Loucy (cell line): ENCODE results near the gene SVEP1.
"Not testable (repeated sequence)": the region's sequence is repeated elsewhere in the genome, so short reads cannot be mapped to it uniquely, and the experiment has no call there.

Experiments used
- H2AFZ ChIP-seq: fragments of 200-600 bp; sonication (generic); 2 replicates; pipeline ENCODE4 v1.6.0; 2016; ENCODE audit warnings: antibody characterized with exemption, mild to moderate bottlenecking, low read length, moderate library complexity
- H3F3A ChIP-seq: fragments of 200-600 bp; 2 replicates; pipeline ENCODE4 v1.6.0; 2016; ENCODE audit warnings: antibody characterized with exemption, low read depth, mild to moderate bottlenecking
- H3K27me3 ChIP-seq: fragments of 200-600 bp; sonication (generic); 2 replicates; pipeline ENCODE4 v1.6.1; 2014; ENCODE audit warnings: low read length, mild to moderate bottlenecking; ENCODE audit not compliant: insufficient read depth, poor library complexity, severe bottlenecking
- H3K36me3 ChIP-seq: fragments of 200-600 bp; sonication (generic); 2 replicates; pipeline ENCODE4 v1.6.1; 2016; ENCODE audit warnings: low read length; ENCODE audit not compliant: insufficient read depth
- H3K4me1 ChIP-seq: fragments of 200-600 bp; sonication (generic); 2 replicates; pipeline ENCODE4 v1.5.1; 2014; ENCODE audit warnings: low read length, mild to moderate bottlenecking; ENCODE audit not compliant: insufficient read depth, poor library complexity, severe bottlenecking
- H3K4me2 ChIP-seq: fragments of 200-600 bp; sonication (generic); 2 replicates; pipeline ENCODE4 v1.6.0; 2014; ENCODE audit warnings: antibody characterized with exemption, low read length, low read depth, mild to moderate bottlenecking; ENCODE audit not compliant: poor library complexity, severe bottlenecking
- H3K4me3 ChIP-seq: fragments of 200-600 bp; sonication (generic); 2 replicates; pipeline ENCODE4 v1.5.1; 2014; ENCODE audit warnings: low read length, mild to moderate bottlenecking, mixed read lengths; ENCODE audit not compliant: poor library complexity, severe bottlenecking
- H3K79me2 ChIP-seq: fragments of 200-600 bp; sonication (generic); 2 replicates; pipeline ENCODE4 v1.6.1; 2014; ENCODE audit warnings: low read length; ENCODE audit not compliant: insufficient read depth
- H3K9ac ChIP-seq: fragments of 200-600 bp; sonication (generic); 2 replicates; pipeline ENCODE4 v1.6.0; 2014; ENCODE audit warnings: mild to moderate bottlenecking, low read depth, low read length, moderate library complexity; ENCODE audit not compliant: poor library complexity, severe bottlenecking
- H3K9me2 ChIP-seq: fragments of 200-600 bp; sonication (generic); replicated peaks from 2 replicates; pipeline ENCODE4 v1.6.1; 2016; ENCODE audit warnings: low read depth, low read length, mixed read lengths
- H3K9me3 ChIP-seq: fragments of 200-600 bp; sonication (generic); 2 replicates; pipeline ENCODE4 v1.6.1; 2014; ENCODE audit warnings: mild to moderate bottlenecking, antibody characterized with exemption, low read length, low read depth; ENCODE audit not compliant: insufficient read depth
- H4K20me1 ChIP-seq: fragments of 200-600 bp; sonication (generic); 2 replicates; pipeline ENCODE4 v1.6.0; 2014; ENCODE audit warnings: antibody characterized with exemption, low read length, mild to moderate bottlenecking; ENCODE audit not compliant: insufficient read depth, poor library complexity, severe bottlenecking
- EZH2phosphoT487 ChIP-seq: fragments of 200-600 bp; IDR thresholded peaks from 2 replicates; pipeline ENCODE4 v1.6.1; 2018; ENCODE audit warnings: antibody characterized with exemption, mild to moderate bottlenecking, moderate library complexity, borderline replicate concordance
- TF ChIP-seq, protein P1 (sequence below): fragments of 200-600 bp; sonication (generic); conservative IDR thresholded peaks from 2 replicates; pipeline ENCODE4 v1.5.1; 2014; ENCODE audit warnings: mild to moderate bottlenecking, antibody characterized with exemption, low read length

Gene SVEP1

DNA sequence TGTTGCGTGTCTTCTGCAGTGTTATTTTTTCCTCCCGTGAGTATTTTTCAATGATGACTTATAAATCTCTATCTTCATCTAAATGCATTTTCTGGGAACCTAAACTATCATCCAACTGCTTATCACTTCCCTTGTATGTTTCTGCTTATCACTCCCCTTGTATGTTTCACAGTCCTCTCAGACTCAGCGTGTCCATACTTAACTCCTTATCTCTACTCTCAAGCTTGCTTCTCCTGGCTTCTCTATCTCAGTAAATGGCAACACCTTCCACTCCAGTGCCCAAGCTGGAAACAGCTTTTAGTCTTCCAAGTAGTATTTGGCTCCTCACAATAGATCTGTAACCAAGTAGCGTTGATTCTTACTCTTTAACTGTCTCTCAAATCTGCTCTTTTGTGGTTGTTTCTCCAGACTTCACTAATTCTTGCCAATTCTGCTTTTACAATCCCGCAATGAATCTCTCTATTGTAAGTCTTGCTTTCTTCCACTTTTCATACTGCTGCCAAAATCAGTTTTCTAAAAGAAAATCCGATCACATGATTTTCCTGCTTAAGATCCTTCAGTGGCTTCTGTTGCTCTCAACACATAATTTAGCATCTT, 208.0 kb downstream of the SVEP1 start:
- Histone ChIP-seq H3K9ac (no peak overlapping the region), H2AFZ (no peak overlapping the region), H3K27me3 (no peaks in the 10 kb centered on the region), H3K4me3 (no peak overlapping the region), H3K9me3 (no peaks in the 10 kb centered on the region), H3F3A (no peaks in the 10 kb centered on the region), H3K36me3 (no peaks in the 10 kb centered on the region), H3K79me2 (no peaks in the 10 kb centered on the region), H3K4me2 (no peak overlapping the region), H3K9me2 (no peaks in the 10 kb centered on the region), H3K4me1 (no peaks in the 10 kb centered on the region), H4K20me1 (no peaks in the 10 kb centered on the region)
- TF ChIP-seq, protein P1, sequence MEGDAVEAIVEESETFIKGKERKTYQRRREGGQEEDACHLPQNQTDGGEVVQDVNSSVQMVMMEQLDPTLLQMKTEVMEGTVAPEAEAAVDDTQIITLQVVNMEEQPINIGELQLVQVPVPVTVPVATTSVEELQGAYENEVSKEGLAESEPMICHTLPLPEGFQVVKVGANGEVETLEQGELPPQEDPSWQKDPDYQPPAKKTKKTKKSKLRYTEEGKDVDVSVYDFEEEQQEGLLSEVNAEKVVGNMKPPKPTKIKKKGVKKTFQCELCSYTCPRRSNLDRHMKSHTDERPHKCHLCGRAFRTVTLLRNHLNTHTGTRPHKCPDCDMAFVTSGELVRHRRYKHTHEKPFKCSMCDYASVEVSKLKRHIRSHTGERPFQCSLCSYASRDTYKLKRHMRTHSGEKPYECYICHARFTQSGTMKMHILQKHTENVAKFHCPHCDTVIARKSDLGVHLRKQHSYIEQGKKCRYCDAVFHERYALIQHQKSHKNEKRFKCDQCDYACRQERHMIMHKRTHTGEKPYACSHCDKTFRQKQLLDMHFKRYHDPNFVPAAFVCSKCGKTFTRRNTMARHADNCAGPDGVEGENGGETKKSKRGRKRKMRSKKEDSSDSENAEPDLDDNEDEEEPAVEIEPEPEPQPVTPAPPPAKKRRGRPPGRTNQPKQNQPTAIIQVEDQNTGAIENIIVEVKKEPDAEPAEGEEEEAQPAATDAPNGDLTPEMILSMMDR = no peak
- TF ChIP-seq EZH2phosphoT487 = no peak

DNA sequence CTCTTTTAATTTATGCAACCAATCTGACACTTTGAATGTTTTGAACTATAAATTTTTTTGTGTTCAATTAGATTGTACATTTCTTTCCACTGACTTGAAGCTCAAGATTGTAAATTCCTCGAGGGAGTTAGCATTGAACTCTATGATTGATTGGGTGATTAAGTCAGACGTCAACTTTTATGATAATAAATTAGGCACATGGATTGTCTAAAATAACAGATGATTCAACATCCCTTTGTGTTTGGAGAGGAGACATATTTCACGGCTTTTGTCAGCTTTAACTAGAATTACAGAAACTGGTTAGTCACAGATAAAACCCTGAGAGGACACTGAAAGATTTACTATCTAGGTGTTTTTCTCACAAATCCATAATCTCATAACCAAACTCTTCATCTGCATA, 209.2 kb downstream of the SVEP1 start:
- no peak overlapping the region for H3K4me2 ChIP-seq
- no peak overlapping the region for H3K4me3 ChIP-seq
- no peaks in the 10 kb centered on the region for H4K20me1 ChIP-seq
- no peak overlapping the region for H2AFZ ChIP-seq
- TF ChIP-seq, protein P1 = no peak
- no peak for TF ChIP-seq EZH2phosphoT487
- no peaks in the 10 kb centered on the region for H3K9me2 ChIP-seq
- H3K36me3 ChIP-seq = no peaks in the 10 kb centered on the region
- no peaks in the 10 kb centered on the region for H3K27me3 ChIP-seq
- no peaks in the 10 kb centered on the region for H3K4me1 ChIP-seq
- H3K9ac ChIP-seq = no peak overlapping the region
- H3K9me3 ChIP-seq = no peaks in the 10 kb centered on the region
- no peaks in the 10 kb centered on the region for H3F3A ChIP-seq
- no peaks in the 10 kb centered on the region for H3K79me2 ChIP-seq

DNA sequence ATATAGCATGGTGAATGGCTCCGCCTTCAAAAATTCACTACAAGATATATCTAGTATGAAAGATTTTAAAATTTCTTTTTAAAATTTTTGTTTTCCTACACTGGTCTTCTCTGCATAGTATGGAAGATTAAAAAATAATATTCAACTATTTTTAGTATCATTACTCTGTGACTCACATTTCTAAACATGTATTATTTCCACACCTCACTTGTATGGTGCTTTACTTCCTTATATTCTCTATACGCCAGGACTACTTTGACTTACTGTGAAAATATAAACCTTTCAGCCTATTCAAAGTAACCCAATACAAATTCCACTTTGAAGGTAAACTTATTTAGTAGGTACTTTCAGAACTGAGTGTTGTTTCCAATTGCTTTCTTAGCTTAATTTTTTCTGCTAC, 215.1 kb downstream of the SVEP1 start:
- Histone ChIP-seq H4K20me1 (no peaks in the 10 kb centered on the region), H3K4me1 (no peaks in the 10 kb centered on the region), H3K27me3 (no peaks in the 10 kb centered on the region), H3K9ac (no peak overlapping the region), H3K9me2 (no peaks in the 10 kb centered on the region), H3K36me3 (no peaks in the 10 kb centered on the region), H3K9me3 (no peaks in the 10 kb centered on the region), H2AFZ (no peak overlapping the region), H3K4me2 (no peak overlapping the region), H3K79me2 (no peaks in the 10 kb centered on the region), H3F3A (no peaks in the 10 kb centered on the region), H3K4me3 (no peak overlapping the region)
- no peak for TF ChIP-seq EZH2phosphoT487
- TF ChIP-seq, protein P1 = no peak

DNA sequence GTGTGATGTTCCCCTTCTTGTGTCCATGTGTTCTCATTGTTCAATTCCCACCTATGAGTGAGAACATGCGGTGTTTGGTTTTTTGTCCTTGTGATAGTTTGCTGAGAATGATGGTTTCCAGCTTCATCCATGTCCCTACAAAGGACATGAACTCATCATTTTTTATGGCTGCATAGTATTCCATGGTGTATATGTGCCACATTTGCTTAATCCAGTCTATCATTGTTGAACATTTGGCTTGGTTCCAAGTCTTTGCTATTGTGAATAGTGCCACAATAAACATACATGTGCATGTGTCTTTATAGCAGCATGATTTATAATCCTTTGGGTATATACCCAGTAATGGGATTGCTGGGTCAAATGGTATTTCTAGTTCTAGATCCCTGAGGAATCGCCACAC, 220.5 kb downstream of the SVEP1 start:
- H3K27me3 ChIP-seq = not testable (repeated sequence)

More for the DNA sequence above, 220.5 kb downstream of the SVEP1 start:
- H3K9me3 ChIP-seq, H3K4me3 ChIP-seq, H4K20me1 ChIP-seq, H3K36me3 ChIP-seq, H3K4me1 ChIP-seq, H3K4me2 ChIP-seq, H3K9ac ChIP-seq, H3F3A ChIP-seq, H3K9me2 ChIP-seq, H3K79me2 ChIP-seq, H2AFZ ChIP-seq: not testable (repeated sequence)
